Measurements from ENCODE around the gene EXOSC5.

DNA sequence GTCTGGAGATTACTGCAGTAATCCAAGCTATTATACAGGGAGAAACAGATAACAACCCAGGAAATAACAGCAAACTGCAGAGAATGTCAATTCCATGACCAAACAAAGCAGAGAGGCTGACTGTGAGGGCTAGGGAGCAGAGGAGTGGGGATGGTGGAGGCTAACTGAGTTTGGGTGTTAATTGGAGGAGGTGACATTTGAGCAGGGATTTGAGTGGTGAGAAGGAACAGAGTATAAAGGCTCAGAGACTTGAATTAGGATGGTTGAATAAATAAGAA is 39.5 kb upstream of the EXOSC5 start:
- no peak for TF ChIP-seq TAF1 (IDR thresholded peaks at IDR 0.05; ENCODE audit: control insufficient read depth, extremely low read depth, insufficient read depth, low read length, severe bottlenecking)
- TF ChIP-seq, protein P1, sequence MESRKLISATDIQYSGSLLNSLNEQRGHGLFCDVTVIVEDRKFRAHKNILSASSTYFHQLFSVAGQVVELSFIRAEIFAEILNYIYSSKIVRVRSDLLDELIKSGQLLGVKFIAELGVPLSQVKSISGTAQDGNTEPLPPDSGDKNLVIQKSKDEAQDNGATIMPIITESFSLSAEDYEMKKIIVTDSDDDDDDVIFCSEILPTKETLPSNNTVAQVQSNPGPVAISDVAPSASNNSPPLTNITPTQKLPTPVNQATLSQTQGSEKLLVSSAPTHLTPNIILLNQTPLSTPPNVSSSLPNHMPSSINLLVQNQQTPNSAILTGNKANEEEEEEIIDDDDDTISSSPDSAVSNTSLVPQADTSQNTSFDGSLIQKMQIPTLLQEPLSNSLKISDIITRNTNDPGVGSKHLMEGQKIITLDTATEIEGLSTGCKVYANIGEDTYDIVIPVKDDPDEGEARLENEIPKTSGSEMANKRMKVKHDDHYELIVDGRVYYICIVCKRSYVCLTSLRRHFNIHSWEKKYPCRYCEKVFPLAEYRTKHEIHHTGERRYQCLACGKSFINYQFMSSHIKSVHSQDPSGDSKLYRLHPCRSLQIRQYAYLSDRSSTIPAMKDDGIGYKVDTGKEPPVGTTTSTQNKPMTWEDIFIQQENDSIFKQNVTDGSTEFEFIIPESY (CRISPR knock-in tag; IDR thresholded peaks at IDR 0.05), result no peak
- TF ChIP-seq MTA1 (IDR thresholded peaks at IDR 0.05; ENCODE audit: borderline replicate concordance), result no peak
- no peak for TF ChIP-seq ZNF263 (CRISPR knock-in tag; IDR thresholded peaks at IDR 0.05; ENCODE audit: borderline replicate concordance)
- no peak for TF ChIP-seq CHD2 (IDR thresholded peaks at IDR 0.05; ENCODE audit: low read depth, low read length)
- TF ChIP-seq, protein P2, sequence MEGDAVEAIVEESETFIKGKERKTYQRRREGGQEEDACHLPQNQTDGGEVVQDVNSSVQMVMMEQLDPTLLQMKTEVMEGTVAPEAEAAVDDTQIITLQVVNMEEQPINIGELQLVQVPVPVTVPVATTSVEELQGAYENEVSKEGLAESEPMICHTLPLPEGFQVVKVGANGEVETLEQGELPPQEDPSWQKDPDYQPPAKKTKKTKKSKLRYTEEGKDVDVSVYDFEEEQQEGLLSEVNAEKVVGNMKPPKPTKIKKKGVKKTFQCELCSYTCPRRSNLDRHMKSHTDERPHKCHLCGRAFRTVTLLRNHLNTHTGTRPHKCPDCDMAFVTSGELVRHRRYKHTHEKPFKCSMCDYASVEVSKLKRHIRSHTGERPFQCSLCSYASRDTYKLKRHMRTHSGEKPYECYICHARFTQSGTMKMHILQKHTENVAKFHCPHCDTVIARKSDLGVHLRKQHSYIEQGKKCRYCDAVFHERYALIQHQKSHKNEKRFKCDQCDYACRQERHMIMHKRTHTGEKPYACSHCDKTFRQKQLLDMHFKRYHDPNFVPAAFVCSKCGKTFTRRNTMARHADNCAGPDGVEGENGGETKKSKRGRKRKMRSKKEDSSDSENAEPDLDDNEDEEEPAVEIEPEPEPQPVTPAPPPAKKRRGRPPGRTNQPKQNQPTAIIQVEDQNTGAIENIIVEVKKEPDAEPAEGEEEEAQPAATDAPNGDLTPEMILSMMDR (IDR thresholded peaks at IDR 0.05 in 2 of 3, conservative IDR thresholded peaks at IDR 0.05 in 1 of 3; ENCODE audit: insufficient read depth in 2 of 3, low read depth in 1 of 3, low read length in 3 of 3), result no peak
- TF ChIP-seq TEAD2 (tag; IDR thresholded peaks at IDR 0.05), result no peak
- TF ChIP-seq FOXP4 (CRISPR knock-in tag; IDR thresholded peaks at IDR 0.05; ENCODE audit: borderline replicate concordance), result no peak
